Activated T-helper 1 cell treated with Interleukin-2 at 50 U/mL for 16 hours (primary cell): ENCODE data around the gene FAM151A.

Experiments
- DNase-seq: peaks from one replicate; pipeline ENCODE4 v3.0.0-alpha.2; 2020; ENCODE audit warnings: low read depth

The FAM151A gene

GRCh38 chr1:54623216-54624007, at the start of gene FAM151A:
TSS of gene FAM151A (minus strand) at chr1:54623525. CDS start at chr1:54623395, 130 bp downstream.
- DNase-seq: no peak

GRCh38 chr1:54671985-54672608, 48.8 kb upstream of the FAM151A start:
- DNase-seq: peak; percentile 27

DNA sequence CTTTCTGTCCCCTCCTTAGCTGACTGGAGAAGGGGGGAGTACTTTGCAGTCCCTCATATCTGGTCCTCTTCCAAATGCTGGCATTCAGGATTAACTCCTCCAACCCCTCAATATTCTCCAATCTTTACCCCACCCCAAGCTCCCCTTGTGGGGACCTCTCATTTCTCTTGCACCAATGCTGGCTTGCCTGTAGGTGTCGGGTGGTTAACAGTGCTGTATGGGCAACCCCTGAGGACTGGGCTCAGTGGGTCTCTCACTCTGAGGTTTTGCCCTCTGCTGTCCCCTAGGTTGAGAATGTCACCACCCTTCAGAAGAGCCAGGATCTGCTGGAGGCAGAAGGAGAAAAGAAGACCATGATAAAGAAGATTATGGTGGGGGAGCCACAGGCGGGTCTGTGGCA, 45.2 kb upstream of the FAM151A start:
- no peak for DNase-seq

DNA sequence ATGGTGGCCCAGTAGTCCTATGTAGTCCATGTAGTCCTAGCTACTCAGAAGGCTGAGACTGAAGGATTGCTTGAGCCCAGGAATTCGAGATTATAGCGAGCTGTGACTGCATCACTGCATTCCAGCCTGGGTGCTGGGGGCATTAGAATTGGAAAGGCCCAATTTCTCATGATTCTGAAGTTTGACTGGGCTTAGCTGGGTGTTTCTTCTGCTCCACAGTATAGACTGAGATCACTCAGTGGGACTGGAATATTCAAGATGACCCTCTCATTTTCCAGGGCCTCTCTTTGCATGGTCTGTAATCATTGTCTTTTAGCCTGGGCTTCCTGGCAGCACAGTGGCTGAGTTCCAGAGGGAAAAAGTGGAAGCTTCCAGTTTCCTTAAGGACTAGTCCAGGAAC, 44.5 kb upstream of the FAM151A start:
- DNase-seq: no peak

GRCh38 chr1:54666333-54666732, 43.0 kb upstream of the FAM151A start:
- no peak for DNase-seq

DNA sequence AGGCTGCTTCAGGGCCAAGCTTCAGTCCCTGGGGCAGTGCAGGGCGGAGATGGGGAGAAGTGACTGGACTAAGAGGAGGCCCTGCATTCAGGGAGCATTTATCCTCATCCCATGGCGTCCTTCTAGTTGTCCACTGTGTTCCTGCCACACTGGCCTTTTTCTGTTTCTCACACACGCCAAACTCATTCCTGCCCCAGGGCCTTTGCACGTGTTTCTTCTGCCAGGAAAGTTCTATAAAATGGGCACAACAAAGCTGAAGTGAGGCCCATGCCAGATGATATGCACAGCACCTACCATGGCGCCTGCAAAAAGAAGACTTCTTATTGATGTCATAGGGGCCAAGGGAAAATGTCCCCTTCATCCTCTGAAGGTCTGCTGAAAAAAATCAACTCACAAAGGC, 42.5 kb upstream of the FAM151A start:
- DNase-seq: no peak

DNA sequence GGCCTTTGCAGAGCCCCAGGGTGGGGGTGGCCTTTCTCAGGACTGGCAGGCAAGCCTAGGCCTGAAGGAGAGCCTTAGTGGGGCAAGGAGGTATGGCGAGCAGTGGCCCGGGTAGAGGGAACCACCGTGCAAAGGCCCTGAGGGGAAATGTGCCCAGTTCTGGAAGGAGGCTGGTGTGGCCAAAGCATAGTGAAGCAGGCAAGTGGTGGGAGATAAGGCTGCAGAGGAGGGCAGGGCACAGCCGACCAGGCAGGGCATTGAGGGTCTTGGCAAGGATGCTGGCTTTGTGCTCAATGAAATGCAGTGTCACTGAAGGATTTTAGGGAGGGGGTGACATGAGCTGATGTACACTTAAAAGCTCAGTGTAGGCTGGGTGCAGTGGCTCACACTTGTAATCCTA, 41.0 kb upstream of the FAM151A start:
- DNase-seq: no peak

- DNase-seq: no peak
These were observed 40.4 kb upstream of the FAM151A start for GRCh38 chr1:54663725-54664124.

DNA sequence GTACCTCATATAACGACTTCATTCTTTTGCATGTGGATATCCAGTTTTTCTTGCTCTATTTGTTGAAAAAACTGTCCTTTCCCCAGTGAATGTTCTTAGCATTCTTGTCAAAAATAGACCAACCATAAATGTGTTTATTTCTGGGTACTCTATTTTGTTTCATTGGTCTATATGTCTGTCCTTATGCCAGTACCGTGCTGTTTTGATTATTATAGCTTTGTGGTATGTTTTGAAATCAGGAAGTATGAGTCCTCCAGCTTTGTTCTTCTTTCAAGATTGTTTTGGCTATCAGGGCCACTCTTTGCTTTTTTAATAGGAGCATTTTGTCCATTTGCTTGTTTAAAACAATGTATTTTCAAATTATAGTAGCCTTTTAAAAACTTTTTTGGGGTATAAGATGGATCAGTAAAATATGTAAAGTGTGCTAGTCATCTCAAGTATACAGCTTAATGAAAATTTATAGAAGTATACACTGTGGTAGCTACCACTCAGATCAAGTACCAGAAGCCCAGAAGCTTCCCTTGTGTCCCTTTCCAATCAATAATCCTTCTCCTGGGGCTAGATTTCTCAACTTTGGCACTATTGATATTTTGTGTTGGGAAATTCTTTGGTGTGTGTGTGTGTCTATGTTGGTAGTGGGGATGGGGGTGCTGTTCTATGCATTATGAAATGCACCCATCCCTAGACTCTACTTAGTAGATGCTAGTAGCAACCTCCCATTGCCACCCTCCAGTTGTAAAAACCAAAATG, 35.0 kb upstream of the FAM151A start:
- DNase-seq: no peak

GRCh38 chr1:54653036-54653435, 29.7 kb upstream of the FAM151A start:
- no peak for DNase-seq

DNA sequence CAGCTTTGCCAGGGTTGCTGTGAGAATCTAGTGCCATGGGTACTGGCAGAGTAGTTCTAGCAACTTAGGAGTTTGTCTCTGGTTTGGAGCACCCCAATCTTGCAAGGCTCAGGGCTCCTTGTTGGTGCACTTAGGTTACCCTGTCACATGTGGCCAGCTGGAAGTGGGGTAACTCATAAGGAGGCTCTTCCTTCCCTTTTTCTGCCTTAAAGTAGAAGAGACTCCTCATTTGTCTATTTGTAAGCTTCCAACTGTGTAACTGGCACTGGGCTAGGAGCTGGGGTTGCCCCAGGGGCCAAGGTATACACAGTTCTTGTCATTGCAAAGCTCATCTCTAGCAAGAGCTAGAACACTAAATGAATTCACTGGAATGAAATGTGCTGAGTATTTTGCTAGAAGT, 28.8 kb upstream of the FAM151A start:
- DNase-seq: no peak

GRCh38 chr1:54651608-54652007, 28.3 kb upstream of the FAM151A start:
- DNase-seq: no peak

- DNase-seq: no peak
These were observed 27.1 kb upstream of the FAM151A start for GRCh38 chr1:54650417-54650816.

GRCh38 chr1:54649921-54650320, 26.6 kb upstream of the FAM151A start:
- DNase-seq: no peak

DNA sequence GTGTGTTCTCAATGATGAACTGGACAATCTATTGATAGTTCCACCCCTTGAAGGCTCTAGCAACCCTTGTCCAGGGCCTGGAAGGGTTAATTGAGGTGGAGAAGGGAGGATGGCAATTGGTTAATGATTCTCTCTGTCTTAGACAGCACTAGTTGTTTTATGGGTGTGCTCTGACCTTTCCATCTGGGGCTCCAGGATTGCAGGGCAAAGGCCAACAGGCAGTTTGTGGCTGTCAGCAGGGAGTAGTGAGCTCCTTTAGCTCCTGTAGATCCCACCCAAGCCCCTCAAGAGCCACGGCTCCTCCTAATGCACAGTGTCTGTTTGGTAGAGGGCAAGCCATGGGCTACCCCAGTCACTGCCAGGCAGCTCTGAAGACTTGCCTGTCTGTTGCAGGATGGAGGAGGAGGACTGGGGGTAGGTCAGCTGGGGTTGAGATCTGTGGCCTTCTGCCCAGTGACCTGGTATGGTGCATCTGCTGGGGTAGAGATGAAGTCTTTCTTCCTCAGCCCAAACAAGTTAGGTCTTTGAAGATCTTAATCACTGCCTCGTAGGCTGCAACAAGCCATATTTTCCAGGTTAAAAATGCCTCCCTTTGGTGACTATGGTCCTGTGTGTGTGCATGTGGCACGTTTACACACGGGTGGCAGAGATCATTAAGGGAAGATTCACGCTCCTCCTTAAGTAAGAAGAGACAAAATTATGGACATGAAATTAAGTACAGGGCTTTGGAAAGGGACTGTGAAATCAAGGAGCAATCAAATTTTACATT, 26.0 kb upstream of the FAM151A start:
- no peak for DNase-seq

DNA sequence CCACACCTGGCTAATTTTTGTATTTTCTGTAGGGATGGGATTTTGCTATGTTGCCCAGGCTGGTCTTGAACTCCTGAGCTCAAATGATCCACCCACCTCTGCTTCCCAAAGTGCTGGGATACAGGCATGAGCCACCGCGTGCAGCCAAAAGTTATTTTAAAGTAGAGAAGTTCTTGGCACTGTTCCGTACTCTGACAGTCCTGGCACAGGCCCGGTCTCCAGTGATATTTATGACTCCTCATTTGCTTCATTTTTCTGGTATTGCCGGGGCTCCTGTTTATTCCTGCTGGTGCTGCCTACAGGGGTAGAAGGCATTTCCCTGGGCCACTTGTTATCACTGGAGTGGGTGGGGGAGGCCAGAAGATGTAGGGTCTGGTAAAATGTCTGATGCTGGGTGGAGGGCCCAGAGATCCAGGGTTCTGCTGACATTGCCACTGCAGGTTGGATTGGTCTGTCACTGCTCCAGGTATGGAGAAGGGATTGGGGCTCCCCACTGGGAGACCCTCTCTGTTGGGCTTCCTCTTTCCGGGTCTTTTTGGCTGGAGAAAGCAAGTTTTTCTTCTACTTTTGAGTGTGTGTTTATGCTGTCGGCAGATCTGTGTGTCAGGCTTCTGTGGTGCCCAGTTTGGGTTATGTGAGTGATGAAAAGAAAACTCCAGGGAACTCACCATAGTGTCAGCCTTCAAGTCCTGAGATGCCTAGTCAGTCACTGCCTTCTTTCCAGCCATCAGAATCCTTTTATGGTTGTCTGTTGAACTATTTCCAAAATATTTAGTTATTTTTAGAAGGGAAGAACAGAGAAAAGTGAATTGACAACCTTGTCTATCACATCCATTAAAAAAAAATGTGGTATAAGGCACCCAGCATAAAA, 22.7 kb upstream of the FAM151A start:
- no peak for DNase-seq

GRCh38 chr1:54643736-54644135, 20.4 kb upstream of the FAM151A start:
- DNase-seq: no peak

DNA sequence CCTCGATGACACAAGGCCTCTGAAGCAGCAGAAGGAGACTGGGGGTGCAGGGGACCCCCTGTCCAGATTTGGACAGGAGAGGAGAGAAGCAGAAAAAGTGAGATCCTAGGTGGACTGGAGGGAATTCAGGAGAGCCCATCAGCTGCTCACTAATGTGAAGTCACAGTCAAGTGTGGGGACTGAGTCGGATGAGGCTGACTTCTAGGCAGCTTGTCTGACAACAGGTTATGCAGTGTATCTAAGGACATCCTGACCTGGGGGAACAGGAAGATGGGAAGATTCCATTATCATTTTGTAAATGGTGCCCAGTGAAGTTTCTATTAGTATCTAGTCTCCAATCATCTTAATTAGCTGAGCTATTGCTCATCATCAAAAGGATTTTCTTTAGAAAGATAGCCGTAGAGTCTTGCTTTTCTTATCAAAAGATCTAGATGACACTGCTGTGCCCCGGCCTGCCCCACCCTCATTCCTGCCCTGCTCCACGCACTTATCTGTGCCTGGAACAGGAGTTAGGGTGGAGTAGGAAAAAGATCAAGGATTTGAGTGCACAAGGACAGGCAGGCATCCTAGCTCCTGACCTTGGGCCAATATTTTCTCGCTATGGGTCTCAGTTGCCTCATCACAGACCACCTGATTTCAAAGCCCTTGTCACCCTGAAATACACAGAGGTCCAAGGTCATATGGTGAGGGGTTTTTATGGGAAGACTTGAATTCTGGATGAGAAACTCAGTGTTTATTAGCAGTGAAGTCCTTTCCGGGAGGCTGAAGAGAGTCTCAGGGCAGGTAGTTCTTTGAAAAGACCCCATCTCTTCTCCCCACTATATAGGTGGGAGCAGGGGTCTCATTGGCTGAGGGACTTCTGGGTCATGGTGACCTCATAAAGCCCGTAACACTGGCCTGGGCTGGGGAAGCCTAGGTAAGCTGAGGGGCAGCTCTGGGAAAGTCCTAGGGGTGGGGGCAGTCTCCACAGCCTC, 17.8 kb upstream of the FAM151A start, which contains the start of gene MROH7:
TSS of gene MROH7 (plus strand) at position 924 of the 974 bp plus-strand sequence. CDS start 11,141 bp downstream, outside the sequence.
- no peak for DNase-seq

DNA sequence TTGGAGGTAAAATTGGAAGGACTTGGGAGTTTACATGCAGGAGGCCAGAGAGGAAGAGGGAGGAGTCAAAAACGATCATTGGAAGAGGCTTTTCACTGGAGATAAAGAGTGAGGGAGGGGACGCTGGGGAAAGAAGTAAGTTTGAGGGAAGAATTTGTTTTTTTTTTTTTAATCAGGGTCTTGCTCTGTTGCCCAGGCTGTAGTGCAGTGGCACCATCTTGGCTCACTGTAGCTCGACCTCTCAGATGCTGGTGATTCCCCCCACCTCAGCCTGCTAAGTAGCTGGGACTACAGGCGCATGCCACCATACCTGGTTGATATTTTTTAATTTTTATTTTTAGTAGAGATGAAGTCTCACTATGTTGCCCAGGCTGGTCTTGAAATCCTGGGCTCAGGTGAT, 17.0 kb upstream of the FAM151A start:
- no peak for DNase-seq
